RPMI8226 (cell line): ENCODE results near the gene FOXD4L1.
A peak's percentile ranks its signal among the peaks of the same experiment; 100 is the strongest.
"Not testable (repeated sequence)": the region's sequence is repeated elsewhere in the genome, so short reads cannot be mapped to it uniquely, and the experiment has no call there.

Experiments used
- DNase-seq: peaks from one replicate; pipeline ENCODE4 v3.0.0-alpha.2; 2015

FOXD4L1 gene

DNA sequence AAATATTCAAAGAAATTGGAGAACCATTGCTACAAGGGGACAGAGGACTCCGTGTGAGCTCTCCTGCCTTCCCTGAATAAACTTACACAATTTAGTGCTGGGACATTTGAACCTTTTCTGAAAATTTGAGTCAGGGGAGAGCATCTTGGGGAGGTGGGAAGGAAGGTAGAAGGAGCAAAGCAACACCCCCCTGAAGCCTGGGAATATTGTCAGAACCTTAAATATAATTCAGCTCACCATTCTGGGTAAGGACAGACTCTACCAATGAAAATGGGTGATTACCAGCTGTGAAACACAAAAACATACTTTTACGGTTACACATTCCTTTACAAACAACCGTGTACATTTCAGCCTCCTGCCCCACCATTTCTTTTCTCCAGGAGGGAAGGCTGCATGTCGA, at the start of gene FOXD4L1:
FOXD4L1 (plus strand) TSS at position 301 of the 400 bp plus-strand sequence. CDS start 592 bp downstream, outside the sequence.
- DNase-seq = not testable (repeated sequence)

DNA sequence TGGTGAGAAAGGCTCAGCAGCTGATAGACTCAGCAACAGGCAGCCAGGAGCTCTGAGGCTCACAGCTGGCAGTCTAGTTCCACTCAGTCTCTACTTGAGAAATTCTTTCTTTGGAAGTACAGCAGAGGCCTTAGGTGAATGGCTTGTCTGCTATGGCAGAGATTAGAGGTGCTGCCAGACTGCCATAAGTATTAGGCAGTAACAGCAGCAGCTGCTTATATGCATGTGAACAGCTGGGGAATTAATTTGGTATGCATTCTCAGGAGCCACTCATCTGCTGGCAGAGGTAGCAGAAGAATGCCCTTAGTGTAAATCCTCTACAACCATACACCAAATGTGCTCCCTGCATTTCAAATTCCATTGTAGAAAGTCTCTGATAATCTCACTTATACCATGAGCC, 32.7 kb upstream of the FOXD4L1 start:
- DNase-seq = not testable (repeated sequence)

DNA sequence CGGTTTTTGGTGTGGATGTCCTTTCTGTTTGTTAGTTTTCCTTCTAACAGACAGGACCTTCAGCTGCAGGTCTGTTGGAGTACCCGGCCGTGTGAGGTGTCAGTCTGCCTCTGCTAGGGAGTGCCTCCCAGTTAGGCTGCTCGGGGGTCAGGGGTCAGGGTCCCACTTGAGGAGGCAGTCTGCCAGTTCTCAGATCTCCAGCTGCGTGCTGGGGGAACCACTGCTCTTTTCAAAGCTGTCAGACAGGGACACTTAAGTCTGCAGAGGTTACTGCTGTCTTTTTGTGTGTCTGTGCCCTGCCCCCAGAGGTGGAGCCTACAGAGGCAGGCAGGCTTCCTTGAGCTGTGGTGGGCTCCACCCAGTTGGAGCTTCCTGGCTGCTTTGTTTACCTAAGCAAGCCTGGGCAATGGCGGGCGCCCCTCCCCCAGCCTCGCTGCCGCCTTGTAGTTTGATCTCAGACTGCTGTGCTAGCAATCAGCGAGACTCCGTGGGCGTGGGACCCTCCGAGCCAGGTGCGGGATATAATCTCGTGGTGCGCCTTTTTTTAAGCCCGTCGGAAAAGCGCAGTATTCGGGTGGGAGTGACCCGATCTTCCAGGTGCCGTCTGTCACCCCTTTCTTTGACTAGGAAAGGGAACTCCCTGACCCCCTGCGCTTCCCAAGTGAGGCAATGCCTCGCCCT, 21.6 kb upstream of the FOXD4L1 start:
- DNase-seq = not testable (repeated sequence)

DNA sequence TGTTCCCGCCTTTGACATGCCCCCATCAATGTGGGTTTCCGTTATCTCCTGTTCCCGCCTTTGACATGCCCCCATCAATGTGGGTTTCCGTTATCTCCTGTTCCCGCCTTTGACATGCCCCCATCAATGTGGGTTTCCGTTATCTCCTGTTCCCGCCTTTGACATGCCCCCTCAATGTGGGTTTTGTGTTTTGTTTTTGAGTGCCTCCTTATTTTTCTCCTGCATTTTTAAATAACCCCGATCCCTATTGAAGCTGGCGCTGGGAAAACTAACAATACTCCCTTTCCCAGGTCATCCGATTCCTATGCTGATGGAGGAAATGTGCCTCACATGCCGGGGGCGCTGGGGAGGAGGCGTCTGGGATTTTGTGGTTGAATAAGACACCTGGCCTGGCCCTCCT, 1.9 kb upstream of the FOXD4L1 start:
- DNase-seq = not testable (repeated sequence)

DNA sequence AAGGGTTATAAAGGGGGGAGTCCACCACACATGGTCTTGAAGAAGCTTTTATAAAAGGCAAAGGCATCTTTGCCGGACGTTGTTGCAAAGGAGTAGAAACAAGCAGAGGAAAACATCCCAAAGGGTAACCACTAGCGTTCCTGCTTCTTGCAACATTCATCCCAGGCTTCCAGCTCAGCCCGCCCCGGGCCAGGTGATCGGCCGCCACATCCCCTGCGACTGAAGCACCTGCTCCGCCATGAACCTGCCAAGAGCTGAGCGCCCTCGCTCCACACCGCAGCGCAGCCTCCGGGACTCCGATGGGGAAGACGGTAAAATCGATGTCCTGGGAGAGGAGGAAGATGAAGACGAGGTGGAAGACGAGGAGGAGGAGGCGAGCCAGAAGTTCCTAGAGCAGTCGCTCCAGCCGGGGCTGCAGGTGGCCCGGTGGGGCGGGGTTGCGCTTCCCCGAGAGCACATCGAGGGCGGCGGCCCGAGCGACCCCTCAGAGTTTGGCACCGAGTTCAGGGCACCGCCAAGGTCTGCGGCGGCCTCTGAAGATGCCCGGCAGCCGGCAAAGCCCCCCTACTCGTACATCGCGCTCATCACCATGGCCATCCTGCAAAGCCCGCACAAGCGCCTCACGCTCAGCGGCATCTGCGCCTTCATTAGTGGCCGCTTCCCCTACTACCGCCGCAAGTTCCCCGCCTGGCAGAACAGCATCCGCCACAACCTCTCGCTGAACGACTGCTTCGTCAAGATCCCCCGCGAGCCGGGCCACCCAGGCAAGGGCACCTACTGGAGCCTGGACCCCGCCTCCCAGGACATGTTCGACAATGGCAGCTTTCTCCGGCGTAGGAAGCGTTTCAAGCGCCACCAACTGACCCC, 787 bp downstream of the FOXD4L1 start:
- not testable (repeated sequence) for DNase-seq

DNA sequence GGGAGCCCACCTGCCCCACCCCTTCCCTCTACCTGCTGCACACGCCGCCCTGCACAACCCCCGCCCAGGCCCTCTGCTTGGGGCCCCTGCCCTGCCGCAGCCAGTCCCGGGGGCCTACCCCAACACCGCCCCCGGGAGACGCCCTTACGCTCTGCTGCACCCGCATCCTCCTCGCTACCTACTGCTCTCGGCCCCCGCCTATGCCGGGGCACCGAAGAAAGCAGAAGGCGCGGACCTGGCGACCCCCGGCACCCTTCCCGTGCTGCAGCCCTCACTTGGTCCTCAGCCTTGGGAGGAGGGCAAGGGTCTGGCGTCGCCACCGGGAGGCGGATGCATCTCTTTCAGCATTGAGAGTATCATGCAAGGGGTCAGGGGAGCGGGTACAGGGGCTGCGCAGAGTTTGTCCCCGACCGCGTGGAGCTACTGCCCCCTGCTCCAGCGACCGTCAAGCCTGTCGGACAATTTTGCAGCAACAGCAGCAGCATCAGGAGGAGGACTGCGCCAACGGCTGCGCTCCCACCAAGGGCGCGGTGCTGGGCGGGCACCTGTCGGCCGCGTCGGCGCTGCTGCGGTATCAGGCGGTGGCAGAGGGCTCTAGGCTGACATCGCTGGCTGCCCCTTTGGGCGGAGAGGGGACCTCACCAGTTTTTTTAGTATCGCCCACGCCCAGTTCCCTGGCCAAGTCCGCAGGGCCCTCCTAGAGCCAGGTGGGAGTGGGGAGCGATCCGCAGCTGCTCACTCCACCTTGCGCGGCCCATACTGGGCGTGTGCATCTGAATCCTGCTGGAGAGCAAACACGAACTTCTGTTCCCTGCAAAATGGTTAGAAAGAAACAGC, 1.6 kb downstream of the FOXD4L1 start:
- not testable (repeated sequence) for DNase-seq

DNA sequence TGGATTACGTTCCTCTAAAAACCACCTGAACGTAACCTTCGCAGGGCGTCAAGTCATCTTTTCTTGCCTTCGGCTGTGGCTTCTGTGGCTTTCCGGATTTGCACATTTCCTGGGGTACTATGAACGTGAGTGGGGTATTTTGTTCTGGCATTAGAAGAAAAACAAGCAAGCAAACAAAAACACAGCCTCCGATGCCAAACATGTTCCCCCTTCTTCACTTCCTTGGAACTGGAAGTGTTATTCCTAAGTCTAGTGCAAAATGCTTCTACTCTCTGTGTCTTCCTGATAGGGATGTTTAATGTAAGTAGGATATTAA, 2.2 kb downstream of the FOXD4L1 start:
- DNase-seq = not testable (repeated sequence)

DNA sequence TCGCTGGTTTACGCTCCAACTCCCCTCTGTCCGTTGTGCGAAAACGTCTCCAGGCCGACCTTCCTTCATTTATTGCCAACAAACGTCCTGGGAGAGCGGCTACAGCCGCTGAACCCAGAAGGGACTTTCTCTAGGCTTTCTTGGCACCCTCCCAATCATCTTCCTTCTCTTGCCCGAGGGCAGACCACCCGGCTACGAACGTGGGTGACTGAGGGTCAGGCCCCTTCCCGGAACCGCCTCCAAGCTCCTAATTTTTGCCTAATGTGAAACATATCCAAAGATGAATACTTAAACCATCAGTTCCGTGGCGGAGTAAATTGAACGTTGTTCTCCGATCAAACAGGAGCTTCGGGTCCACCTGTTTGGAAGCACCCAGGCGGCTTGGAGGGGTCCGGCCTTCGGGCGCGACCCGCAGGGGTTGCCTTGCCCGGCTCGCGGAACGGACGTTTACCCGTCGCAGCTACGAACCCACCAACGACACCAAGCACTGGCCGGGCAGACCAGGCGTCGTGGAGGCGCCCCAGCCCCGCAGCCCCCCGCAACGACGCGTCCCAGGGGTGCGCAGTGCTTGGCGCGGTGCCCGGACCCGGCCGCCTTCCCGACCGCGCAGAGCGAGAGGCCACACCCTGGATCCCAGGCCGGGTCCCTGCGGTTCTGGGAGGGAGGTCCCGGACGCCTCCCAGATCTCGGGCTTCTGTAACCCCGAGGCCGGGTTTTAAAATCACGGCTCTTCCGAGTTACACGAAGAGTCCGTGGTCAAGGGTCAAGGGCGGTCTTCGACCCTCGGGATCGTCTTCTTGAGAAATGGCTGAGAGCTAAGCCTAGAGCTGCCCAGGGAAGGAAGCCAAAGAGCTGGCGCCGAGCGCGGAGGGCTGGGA, 4.0 kb downstream of the FOXD4L1 start:
- not testable (repeated sequence) for DNase-seq

DNA sequence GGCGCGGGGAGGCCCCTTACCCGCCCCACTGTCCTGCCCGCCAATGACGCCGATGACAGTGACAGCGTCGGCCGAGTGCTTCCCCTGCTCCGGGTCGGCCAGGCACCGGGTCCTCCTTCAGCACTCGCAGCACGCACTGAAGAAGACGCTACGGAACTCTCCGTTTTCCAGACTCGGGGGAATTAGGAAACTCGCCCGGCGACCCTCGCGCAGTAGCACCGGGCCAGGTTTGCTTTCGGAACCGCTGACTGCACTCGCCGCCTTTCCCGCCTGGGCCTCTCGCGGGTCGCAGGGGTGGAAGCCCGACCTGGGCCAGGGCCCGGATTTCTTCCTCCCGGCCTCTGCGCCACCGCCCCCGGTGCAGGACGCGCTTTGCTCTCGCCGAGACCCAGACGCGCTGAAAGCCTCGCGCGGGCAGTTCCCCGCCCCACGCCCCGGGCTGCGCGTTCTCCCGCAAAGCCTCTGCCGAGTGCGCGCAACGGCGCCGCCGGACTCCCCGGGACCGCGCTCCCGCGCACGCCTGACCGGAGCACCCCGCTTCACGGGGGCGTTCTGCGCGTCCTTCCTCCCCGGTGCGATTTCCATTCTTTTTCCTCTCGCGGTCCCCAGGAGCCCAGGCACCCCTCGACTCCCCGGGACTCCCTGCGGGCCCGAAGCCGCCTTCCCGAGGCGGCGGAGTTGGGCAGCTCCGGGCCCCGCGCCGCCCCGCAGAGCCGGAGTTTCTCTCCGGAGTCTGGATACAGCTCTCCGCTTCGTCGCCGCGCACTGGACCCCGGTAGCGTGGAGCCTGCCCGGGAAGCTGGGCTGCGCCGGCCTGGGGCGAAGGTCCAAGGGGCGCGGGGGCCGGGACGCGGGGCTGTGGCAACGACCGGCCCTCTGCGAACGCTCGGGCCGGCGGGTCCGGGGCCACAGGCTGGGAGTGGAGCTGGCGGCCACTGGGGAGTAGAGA, 4.9 kb downstream of the FOXD4L1 start:
- DNase-seq = peak; percentile 31

DNA sequence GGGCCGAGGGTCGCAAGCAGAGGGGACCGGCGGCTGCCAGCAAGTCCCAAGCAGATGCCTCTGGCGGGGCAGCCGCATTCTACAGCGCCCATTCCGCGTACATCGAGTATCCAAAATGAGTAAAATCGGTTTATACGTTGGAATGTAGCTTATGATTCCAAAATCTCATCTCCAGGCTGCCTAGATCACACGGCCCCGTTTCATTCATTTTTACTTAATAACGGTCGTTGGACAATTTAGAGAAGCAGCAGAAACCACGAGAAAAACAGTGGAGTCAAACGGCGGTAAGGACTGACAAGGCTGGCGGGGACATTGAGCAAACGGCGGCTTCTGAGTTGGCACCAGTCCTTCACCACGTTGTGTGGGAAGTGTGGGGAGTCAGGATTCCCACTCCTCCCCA, 5.6 kb downstream of the FOXD4L1 start:
- peak; percentile 2 for DNase-seq

DNA sequence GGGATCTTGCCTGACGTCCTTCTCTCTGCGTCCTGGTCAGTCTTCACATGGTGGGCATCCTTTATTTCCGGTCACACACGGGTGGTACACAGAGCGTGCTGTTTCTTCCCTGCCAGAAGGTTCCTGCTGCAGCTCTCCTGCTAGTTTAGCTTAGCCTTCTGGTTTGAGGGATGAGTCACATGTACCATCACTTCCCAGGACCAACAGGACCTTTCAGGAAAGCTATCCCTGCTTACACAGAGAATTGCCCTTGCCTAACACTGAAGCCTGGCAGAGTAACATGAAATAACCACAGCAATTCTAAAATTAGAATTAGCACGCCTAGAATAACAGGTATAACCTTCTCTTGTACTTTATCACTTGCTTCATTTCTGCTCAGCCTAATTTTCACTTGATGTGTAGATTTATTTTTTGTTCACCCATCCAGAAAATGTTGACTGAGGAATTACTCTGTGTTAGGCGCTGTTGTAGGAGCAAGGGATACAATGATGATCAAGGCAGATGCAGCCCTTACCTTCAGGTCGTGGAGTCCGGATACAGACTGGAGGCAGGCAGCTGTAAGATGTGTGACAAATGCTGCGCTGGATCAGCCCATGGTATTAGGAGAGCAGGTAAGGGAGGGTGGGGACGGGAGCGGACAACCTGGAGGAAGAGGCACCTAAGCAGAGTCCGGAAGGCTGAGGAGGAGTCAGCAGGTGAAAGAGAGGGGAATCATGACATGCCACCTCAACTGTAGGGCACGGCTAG, 9.1 kb downstream of the FOXD4L1 start:
- not testable (repeated sequence) for DNase-seq

DNA sequence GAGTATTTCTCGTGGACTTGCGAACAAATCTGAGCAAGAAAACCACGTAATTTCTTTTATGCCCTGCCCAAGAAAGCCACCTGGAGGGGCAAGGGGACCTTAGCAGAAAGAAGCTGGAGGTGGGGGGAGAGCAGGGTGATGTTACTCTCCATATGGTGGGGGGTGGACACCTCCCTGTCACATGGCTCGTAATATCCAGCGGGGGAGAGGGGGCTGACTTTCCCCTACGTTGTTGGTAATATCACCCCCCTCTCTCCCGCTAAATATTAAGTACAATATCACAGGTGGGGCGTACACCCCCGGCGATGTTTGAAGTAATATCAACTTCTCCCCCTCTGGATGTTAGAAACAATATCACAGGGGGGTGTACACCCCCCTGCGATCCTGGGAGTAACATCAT, 9.7 kb downstream of the FOXD4L1 start:
- not testable (repeated sequence) for DNase-seq

DNA sequence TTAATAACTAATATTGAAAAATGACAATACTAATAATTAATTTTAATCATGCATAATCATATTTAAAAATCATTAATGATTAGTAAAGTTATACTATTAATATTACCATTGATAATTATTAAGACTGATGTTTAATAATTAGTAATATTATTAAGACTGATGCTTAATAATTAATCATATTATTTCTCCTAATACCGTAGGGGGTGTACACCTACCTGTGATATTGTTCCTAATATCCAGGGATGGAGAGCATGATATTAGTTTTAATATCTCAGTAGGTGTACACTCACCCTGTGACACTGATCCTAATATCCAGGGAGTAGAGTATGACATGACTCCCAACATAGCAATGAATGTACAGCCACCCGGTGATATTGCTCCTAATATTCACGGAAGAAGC, 12.4 kb downstream of the FOXD4L1 start:
- not testable (repeated sequence) for DNase-seq

DNA sequence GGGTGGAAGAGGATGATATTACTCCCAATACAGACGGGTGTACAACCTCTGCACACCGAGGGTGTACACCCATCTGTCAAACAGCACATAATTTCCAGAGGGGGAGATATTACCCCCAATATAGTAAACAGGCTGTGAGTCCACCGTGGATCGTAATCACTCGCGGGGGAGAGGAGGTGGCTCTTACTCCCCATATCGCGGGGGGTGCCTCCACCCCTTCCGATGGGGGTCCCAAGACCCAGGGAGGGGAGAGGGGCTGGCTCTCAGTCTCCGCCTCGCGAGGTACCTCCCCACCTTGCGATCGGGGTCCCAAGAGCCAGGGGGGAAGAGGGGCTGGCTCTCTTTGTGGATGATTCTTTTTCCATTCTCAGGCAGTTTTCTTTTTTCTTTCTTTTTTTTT, 13.4 kb downstream of the FOXD4L1 start:
- not testable (repeated sequence) for DNase-seq

DNA sequence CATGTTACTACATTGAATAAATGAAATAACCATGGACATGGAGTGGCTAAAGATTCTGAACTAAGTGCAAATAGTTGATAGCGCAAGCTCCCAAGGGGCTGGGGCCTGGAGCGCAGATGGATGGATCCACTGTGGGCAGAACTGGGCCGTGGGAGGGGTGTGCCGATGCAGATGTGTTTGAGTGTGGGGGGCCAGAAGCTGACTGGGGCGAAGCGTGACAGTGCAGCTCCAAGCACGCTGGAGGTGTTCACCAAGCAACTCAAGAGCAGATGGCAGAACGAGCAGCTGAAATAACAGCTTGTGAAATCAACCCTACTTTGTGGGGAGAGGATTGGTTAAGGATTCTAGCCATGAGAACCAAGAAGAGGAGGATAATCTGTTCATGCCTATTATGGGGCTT, 17.0 kb downstream of the FOXD4L1 start:
- not testable (repeated sequence) for DNase-seq

DNA sequence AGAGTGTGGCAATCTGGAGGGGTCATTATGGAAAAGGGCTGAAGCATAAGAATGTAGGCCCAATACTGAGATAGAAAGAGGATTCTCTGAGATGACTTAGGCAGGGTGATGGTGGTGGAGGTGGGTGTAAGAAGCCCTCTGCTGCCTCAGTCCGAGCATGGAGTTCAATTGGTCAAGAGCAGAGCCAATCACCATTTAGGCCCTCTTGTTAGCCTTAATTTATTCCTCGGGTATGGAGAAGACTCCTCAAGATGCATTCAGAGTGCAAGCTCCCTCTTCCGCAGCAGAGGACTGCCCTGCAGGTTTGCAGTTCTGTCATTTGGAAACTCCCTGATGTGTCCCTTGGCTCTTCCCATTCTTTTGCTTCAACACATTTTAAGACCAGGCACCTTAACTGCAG, 17.5 kb downstream of the FOXD4L1 start:
- DNase-seq = not testable (repeated sequence)

DNA sequence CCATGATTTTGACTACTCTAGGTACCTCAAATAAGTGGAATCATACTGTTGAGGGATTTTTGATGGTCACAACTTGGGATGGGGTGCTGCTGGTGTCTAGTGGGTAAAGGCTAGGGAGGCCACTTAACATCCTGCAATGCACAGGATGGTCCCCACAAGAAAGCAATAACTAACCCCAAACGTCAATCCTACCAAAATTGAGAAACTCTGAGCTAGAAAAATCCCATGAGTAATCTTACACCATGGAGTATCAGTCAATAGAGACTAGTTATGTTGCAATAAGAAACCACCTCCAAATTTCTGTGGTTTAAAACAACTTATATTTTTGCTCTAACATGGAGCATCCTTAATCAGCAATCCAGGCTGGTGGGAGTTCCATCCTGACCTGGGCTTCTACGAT, 18.6 kb downstream of the FOXD4L1 start:
- DNase-seq = not testable (repeated sequence)

DNA sequence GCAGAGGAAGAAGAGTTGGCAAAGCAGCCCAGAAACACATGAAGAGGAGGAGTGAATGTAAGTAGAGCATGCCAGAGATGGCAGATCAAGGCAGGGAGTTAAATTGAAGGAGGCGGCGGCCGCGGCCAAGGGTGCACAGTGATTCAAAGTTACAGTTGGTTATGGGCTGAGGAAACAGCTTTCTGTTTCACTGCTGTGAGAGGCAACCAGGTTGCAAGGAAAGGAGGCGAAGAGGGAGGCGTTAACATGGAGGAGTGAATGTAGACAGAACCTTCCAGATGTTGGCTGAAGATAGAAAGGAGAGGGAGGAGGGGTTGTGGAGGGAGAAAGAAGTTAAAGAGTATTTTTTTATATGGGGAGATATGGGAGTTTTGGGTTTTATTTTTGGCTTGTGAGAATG, 22.4 kb downstream of the FOXD4L1 start:
- DNase-seq = not testable (repeated sequence)

DNA sequence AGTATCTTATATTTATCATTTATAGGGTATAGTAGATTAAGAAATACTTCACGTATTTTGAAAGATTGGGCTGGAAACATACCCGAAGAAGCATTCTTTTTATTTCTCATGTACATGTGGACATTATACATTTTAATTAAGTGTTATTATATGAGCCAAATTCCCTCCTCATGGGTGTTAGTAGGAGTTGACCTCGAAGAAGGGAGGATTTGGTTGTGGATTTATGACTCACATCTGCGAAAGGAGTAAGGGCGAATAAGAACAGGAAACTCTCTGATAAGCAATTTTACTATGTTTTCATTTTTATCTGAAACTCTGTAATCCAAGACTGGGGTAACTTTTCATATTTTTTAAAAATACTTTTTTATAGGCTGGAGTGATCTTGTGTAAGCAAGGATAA, 23.0 kb downstream of the FOXD4L1 start:
- DNase-seq = not testable (repeated sequence)

DNA sequence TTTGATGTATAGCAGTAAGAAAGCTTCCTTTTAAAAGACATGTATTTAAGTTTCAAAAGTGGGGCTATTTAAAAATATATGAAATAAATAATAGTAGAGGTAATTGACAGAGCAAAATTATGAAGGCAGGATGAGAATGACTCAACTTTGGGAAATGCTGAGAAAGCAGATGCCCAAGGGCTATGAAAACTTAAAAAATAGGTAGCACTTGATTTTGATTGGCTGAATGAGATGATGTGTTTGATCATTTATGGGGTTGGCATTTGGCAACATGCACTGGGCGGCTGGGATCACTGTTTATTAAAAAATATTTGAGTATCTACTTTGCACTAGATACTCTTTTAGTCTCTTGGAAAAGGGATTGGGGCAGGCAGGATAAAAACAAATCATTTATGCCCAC, 26.5 kb downstream of the FOXD4L1 start:
- DNase-seq = not testable (repeated sequence)
